Keratinocyte (primary cell): ENCODE measurements around the gene VDAC2. TPM values are rescaled to one million over a fixed set of nuclear protein-coding genes. Genes with fewer than 3 reads are reported as not detected.
"Not testable (repeated sequence)": the region's sequence is repeated elsewhere in the genome, so short reads cannot be mapped to it uniquely, and the experiment has no call there.

Source experiments
- DNase-seq: peaks from one replicate; pipeline ENCODE4 v3.0.0-alpha.2; 2011; ENCODE audit warnings: low read depth, missing footprints, low spot score
- FAIRE-seq: peaks from 2 replicates; lab custom pipeline; 2011; peaks lifted over from hg19 to GRCh38; lab: Jason Lieb, UNC
- H2AFZ ChIP-seq: 2 replicates; pipeline ENCODE4 v1.6.0; 2012; ENCODE audit warnings: low read length, control low read depth, inconsistent platforms; ENCODE audit not compliant: control insufficient read depth
- H3K27ac ChIP-seq: 2 replicates; pipeline ENCODE4 v1.5.1; 2011; ENCODE audit warnings: low read length; ENCODE audit not compliant: control insufficient read depth, insufficient read depth
- H3K27me3 ChIP-seq: 3 replicates; pipeline ENCODE4 v1.6.0; 2011; ENCODE audit warnings: low read length; ENCODE audit not compliant: control insufficient read depth, insufficient read depth; ENCODE audit errors: extremely low read depth
- H3K36me3 ChIP-seq, 2 experiments: 2 replicates in 1 of 2; 3 replicates in 1 of 2; pipeline ENCODE4 v1.5.1; 2011; ENCODE audit warnings: low read length in 2 of 2, mild to moderate bottlenecking in 1 of 2; ENCODE audit not compliant: control insufficient read depth in 2 of 2, insufficient read depth in 2 of 2; ENCODE audit errors: extremely low read depth in 1 of 2
- H3K4me1 ChIP-seq: 3 replicates; pipeline ENCODE4 v1.5.1; 2011; ENCODE audit warnings: low read length; ENCODE audit not compliant: control insufficient read depth, insufficient read depth; ENCODE audit errors: extremely low read depth
- H3K4me2 ChIP-seq: 3 replicates; pipeline ENCODE4 v1.6.0; 2011; ENCODE audit warnings: low read depth, low read length; ENCODE audit not compliant: control insufficient read depth, insufficient read depth; ENCODE audit errors: extremely low read depth
- H3K4me3 ChIP-seq, 3 experiments: fragments of 200-600 bp in 1 of 3; sonication (generic) in 1 of 3; 2 replicates in 2 of 3; 3 replicates in 1 of 3; pipeline ENCODE4 v1.5.1; 2011 to 2016; ENCODE audit warnings: low read length in 3 of 3, mild to moderate bottlenecking in 3 of 3, control low read depth in 2 of 3, inconsistent platforms in 1 of 3, low read depth in 1 of 3, mixed read lengths in 1 of 3, mixed run types in 1 of 3, moderate library complexity in 1 of 3; ENCODE audit not compliant: control insufficient read depth in 2 of 3, insufficient read depth in 2 of 3; ENCODE audit errors: extremely low read depth in 1 of 3
- H3K79me2 ChIP-seq: 2 replicates; pipeline ENCODE4 v1.6.0; 2012; ENCODE audit warnings: low read length; ENCODE audit not compliant: control insufficient read depth, insufficient read depth
- H3K9ac ChIP-seq: 3 replicates; pipeline ENCODE4 v1.6.0; 2011; ENCODE audit warnings: low read length; ENCODE audit not compliant: control insufficient read depth, insufficient read depth; ENCODE audit errors: extremely low read depth
- H3K9me1 ChIP-seq: 3 replicates; pipeline ENCODE4 v1.6.0; 2011; ENCODE audit warnings: low read length; ENCODE audit not compliant: control insufficient read depth, insufficient read depth; ENCODE audit errors: extremely low read depth
- H3K9me3 ChIP-seq: 2 replicates; pipeline ENCODE4 v1.5.1; 2012; ENCODE audit warnings: low read depth, low read length; ENCODE audit not compliant: control insufficient read depth
- H4K20me1 ChIP-seq: 3 replicates; pipeline ENCODE4 v1.6.0; 2011; ENCODE audit warnings: low read length; ENCODE audit not compliant: control insufficient read depth, insufficient read depth; ENCODE audit errors: extremely low read depth
- CTCF ChIP-seq, 3 experiments: IDR thresholded peaks in 1 of 3; conservative IDR thresholded peaks in 1 of 3; optimal IDR thresholded peaks in 1 of 3; 2 replicates in 2 of 3; 3 replicates in 1 of 3; pipeline versions ENCODE3 to v1.5.1; 2011; ENCODE audit warnings: low read length in 3 of 3, mild to moderate bottlenecking in 3 of 3, moderate library complexity in 2 of 3, control low read depth in 1 of 3, inconsistent platforms in 1 of 3; ENCODE audit not compliant: insufficient read depth in 2 of 3; ENCODE audit errors: extremely low read depth in 1 of 3
- EZH2 ChIP-seq: IDR thresholded peaks from one replicate; pipeline ENCODE4 v1.6.1; 2012; ENCODE audit warnings: inconsistent platforms, mild to moderate bottlenecking, low read length, moderate library complexity
- dilution Hi-C: fragments of 300-500 bp; cut with MboI; formaldehyde crosslinking; loops from one replicate; pipeline ENCODE4 v1.7.0; 2020; ENCODE audit warnings: low sequenced_read_pairs; ENCODE audit not compliant: extremely low pct_ligation_motif_present
- polyA plus RNA-seq, 5 experiments: library from polyadenylated mRNA; depleted of rRNA in 3 of 5; stranded (reverse) in 3 of 5; stranded (forward) in 1 of 5; unstranded in 1 of 5; fragments of >200 nt; gene quantifications; 1 replicate in 1 of 5; 2 replicates in 3 of 5; 3 replicates in 1 of 5; pipeline versions ENCODE4 v1.2.1 to v1.2.3, GENCODE V29; 2011 to 2012; ENCODE audit warnings: missing spikeins in 2 of 5, low read depth in 1 of 5, low replicate concordance in 1 of 5

The VDAC2 gene
- polyA plus RNA-seq, 1 donor (not counting 4 experiments of a cell fraction or from before 2014, with no cell fraction given), result 152 TPM

GRCh38 chr10:75197906-75198305, 12.7 kb upstream of the VDAC2 start:
- Histone ChIP-seq H2AFZ (no peak overlapping the region), H3K27ac (no peak overlapping the region), H3K9me3 (no peaks in the 10 kb centered on the region), H3K9ac (no peak overlapping the region), H3K4me1 (peaks cover 5% of the 10 kb centered on the region), H3K4me3 (no peak overlapping the region), H3K4me2 (no peak overlapping the region), H3K36me3 (no peaks in the 10 kb centered on the region), H3K79me2 (no peaks in the 10 kb centered on the region), H3K27me3 (no peaks in the 10 kb centered on the region), H4K20me1 (no peaks in the 10 kb centered on the region), H3K9me1 (no peaks in the 10 kb centered on the region)
- no peak for TF ChIP-seq CTCF (optimal IDR thresholded peaks at IDR 0.05 in 1 of 3, IDR thresholded peaks at IDR 0.05 in 1 of 3, conservative IDR thresholded peaks at IDR 0.05 in 1 of 3; ENCODE audit: extremely low read depth in 1 of 3, insufficient read depth in 2 of 3, low read length in 3 of 3)
- no peak for TF ChIP-seq EZH2
- FAIRE-seq, result no peak
- DNase-seq, result no peak
- dilution Hi-C loops, result no loop called here

- not testable (repeated sequence) for H3K9me1 ChIP-seq
Observed at GRCh38 chr10:75199949-75200348, 10.6 kb upstream of the VDAC2 start.

GRCh38 chr10:75201793-75202307, 8.7 kb upstream of the VDAC2 start:
- H3K9me3 ChIP-seq, result no peaks in the 10 kb centered on the region
- TF ChIP-seq CTCF (optimal IDR thresholded peaks at IDR 0.05 in 1 of 3, IDR thresholded peaks at IDR 0.05 in 1 of 3, conservative IDR thresholded peaks at IDR 0.05 in 1 of 3; ENCODE audit: extremely low read depth in 1 of 3, insufficient read depth in 2 of 3, low read length in 3 of 3) (no peak), EZH2 (no peak)
- no peak overlapping the region for H3K27ac ChIP-seq
- no peaks in the 10 kb centered on the region for H3K9me1 ChIP-seq
- no peak overlapping the region for H2AFZ ChIP-seq
- no peak overlapping the region for H3K9ac ChIP-seq
- dilution Hi-C loops, result no loop called here
- no peak overlapping the region for H3K4me3 ChIP-seq
- no peaks in the 10 kb centered on the region for H3K79me2 ChIP-seq
- DNase-seq, result no peak
- no peaks in the 10 kb centered on the region for H4K20me1 ChIP-seq
- H3K4me1 ChIP-seq, result peaks cover 24% of the 10 kb centered on the region
- no peak for FAIRE-seq
- H3K4me2 ChIP-seq, result no peak overlapping the region
- no peaks in the 10 kb centered on the region for H3K36me3 ChIP-seq
- no peaks in the 10 kb centered on the region for H3K27me3 ChIP-seq

More at GRCh38 chr10:75199949-75200348, 10.6 kb upstream of the VDAC2 start:
- H3K9ac ChIP-seq, H3K4me3 ChIP-seq, H3K27me3 ChIP-seq, H4K20me1 ChIP-seq, H3K9me3 ChIP-seq, H3K4me2 ChIP-seq, H2AFZ ChIP-seq, DNase-seq, H3K79me2 ChIP-seq, H3K27ac ChIP-seq, FAIRE-seq, dilution Hi-C loops, H3K36me3 ChIP-seq: not testable (repeated sequence)
- peaks cover 14% of the 10 kb centered on the region for H3K4me1 ChIP-seq
